ENCODE data around the gene CACNA1H.

GRCh38 chr16:1107141-1107540 lies 45.8 kb upstream of the CACNA1H start:
- no peak for TF ChIP-seq ATF7 (IDR thresholded peaks at IDR 0.05)
- TF ChIP-seq ZNF143 (CRISPR knock-in tag; IDR thresholded peaks at IDR 0.05) = no peak
- TF ChIP-seq CTCF (IDR thresholded peaks at IDR 0.05 in 2 of 3, conservative IDR thresholded peaks at IDR 0.05 in 1 of 3; ENCODE audit: insufficient read depth in 2 of 3, low read depth in 1 of 3, low read length in 3 of 3) = no peak
- no peak for TF ChIP-seq ATF3 (IDR thresholded peaks at IDR 0.05)
- TF ChIP-seq ATF3 (CRISPR knock-in tag; conservative IDR thresholded peaks at IDR 0.05) = no peak
- no peak for TF ChIP-seq POLR3A (IDR thresholded peaks at IDR 0.05; ENCODE audit: borderline replicate concordance, extremely low read depth, insufficient read depth, insufficient read length)
- no peak for TF ChIP-seq YY1 (IDR thresholded peaks at IDR 0.05; ENCODE audit: borderline replicate concordance in 1 of 3, control insufficient read depth in 1 of 3, extremely low read depth in 1 of 3, insufficient read depth in 3 of 3, insufficient read length in 1 of 3, insufficient replicate concordance in 2 of 3, low read depth in 1 of 3, low read length in 2 of 3)

Measured in K562 (cell line).